Neural cell (in vitro differentiated cells): ENCODE measurements around the gene BLOC1S5. TPM values are rescaled to one million over a fixed set of nuclear protein-coding genes. Genes with fewer than 3 reads are reported as not detected.

Experiments used
- H2AFZ ChIP-seq: fragments of 200-600, 300-800 bp; sonication (generic), shearing (Covaris generic); 2 replicates; pipeline ENCODE4 v1.6.0; 2014; ENCODE audit warnings: low read depth, mild to moderate bottlenecking, antibody characterized with exemption, low read length, moderate library complexity
- H3F3A ChIP-seq: fragments of 200-600 bp; shearing (Covaris generic); 2 replicates; pipeline ENCODE4 v1.6.1; 2016; ENCODE audit warnings: mild to moderate bottlenecking, moderate library complexity, mixed read lengths, antibody characterized with exemption, low read length; ENCODE audit not compliant: insufficient read depth, poor library complexity, severe bottlenecking
- H3K27ac ChIP-seq: fragments of 200-600, 300-800 bp; sonication (generic), shearing (Covaris generic); 2 replicates; pipeline ENCODE4 v1.5.1; 2014; ENCODE audit warnings: mild to moderate bottlenecking, low read length, moderate library complexity
- H3K27me3 ChIP-seq: fragments of 300-800, 200-600 bp; sonication (generic), shearing (Covaris generic); 2 replicates; pipeline ENCODE4 v1.6.0; 2014; ENCODE audit warnings: mild to moderate bottlenecking, low read depth, low read length, moderate library complexity; ENCODE audit not compliant: insufficient read depth
- H3K36me3 ChIP-seq: fragments of 300-800, 200-600 bp; sonication (generic), shearing (Covaris generic); 2 replicates; pipeline ENCODE4 v1.5.1; 2014; ENCODE audit warnings: mild to moderate bottlenecking, antibody characterized with exemption, low read length, moderate library complexity; ENCODE audit not compliant: insufficient read depth
- H3K4me2 ChIP-seq: fragments of 300-800, 200-600 bp; sonication (generic), shearing (Covaris generic); 2 replicates; pipeline ENCODE4 v1.6.0; 2014; ENCODE audit warnings: mild to moderate bottlenecking, low read length
- H3K4me3 ChIP-seq: fragments of 300-800, 200-600 bp; sonication (generic), shearing (Covaris generic); 2 replicates; pipeline ENCODE4 v1.5.1; 2014; ENCODE audit warnings: mild to moderate bottlenecking, low read length, moderate library complexity
- H3K79me2 ChIP-seq: fragments of 200-600 bp; shearing (Covaris generic); replicated peaks from 2 replicates; pipeline ENCODE4 v1.6.0; 2014; ENCODE audit warnings: mild to moderate bottlenecking, low read length, moderate library complexity; ENCODE audit not compliant: insufficient read depth
- H3K9ac ChIP-seq: fragments of 300-800, 200-600 bp; sonication (generic), shearing (Covaris generic); 2 replicates; pipeline ENCODE4 v1.6.1; 2016; ENCODE audit warnings: mild to moderate bottlenecking, low read length, mixed read lengths
- H3K9me2 ChIP-seq: fragments of 200-600 bp; shearing (Covaris generic); 2 replicates; pipeline ENCODE4 v1.6.1; 2016; ENCODE audit warnings: mild to moderate bottlenecking, low read length, mixed read lengths; ENCODE audit not compliant: insufficient read depth
- H3K9me3 ChIP-seq: fragments of 200-600, 300-800 bp; sonication (generic), shearing (Covaris generic); 2 replicates; pipeline ENCODE4 v1.6.1; 2016; ENCODE audit warnings: mild to moderate bottlenecking, mixed run types, low read length, moderate library complexity, mixed read lengths
- H4K20me1 ChIP-seq: fragments of 200-600 bp; shearing (Covaris generic); 2 replicates; pipeline ENCODE4 v1.6.1; 2016; ENCODE audit warnings: mild to moderate bottlenecking, mixed run types; ENCODE audit not compliant: insufficient read depth
- CTCF ChIP-seq: fragments of 450-650 bp; IDR thresholded peaks from 2 replicates; pipeline ENCODE4 v1.5.1; 2014; ENCODE audit warnings: antibody characterized with exemption, mild to moderate bottlenecking, moderate library complexity; ENCODE audit not compliant: poor library complexity, severe bottlenecking
- EP300 ChIP-seq: fragments of 450-650 bp; conservative IDR thresholded peaks from 2 replicates; pipeline ENCODE4 v1.6.1; 2014; ENCODE audit warnings: antibody characterized with exemption, mild to moderate bottlenecking, moderate library complexity; ENCODE audit not compliant: poor library complexity, severe bottlenecking
- EZH2 ChIP-seq: fragments of 200-600, 300-800 bp; shearing (Covaris generic), sonication (generic); IDR thresholded peaks from 2 replicates; pipeline ENCODE4 v1.6.1; 2014; ENCODE audit warnings: antibody characterized with exemption, low read length, borderline replicate concordance, mild to moderate bottlenecking; ENCODE audit not compliant: insufficient read depth, poor library complexity, severe bottlenecking
- MXI1 ChIP-seq: fragments of 450-650 bp; conservative IDR thresholded peaks from 2 replicates; pipeline ENCODE4 v1.6.1; 2014; ENCODE audit warnings: antibody characterized with exemption, mild to moderate bottlenecking; ENCODE audit not compliant: poor library complexity, severe bottlenecking
- POLR2AphosphoS5 ChIP-seq: IDR thresholded peaks from 2 replicates; pipeline ENCODE4 v1.6.1; 2012
- RAD21 ChIP-seq: fragments of 450-650 bp; conservative IDR thresholded peaks from 2 replicates; pipeline ENCODE4 v1.6.1; 2014; ENCODE audit warnings: antibody characterized with exemption, mild to moderate bottlenecking, moderate library complexity
- REST ChIP-seq: IDR thresholded peaks from 2 replicates; pipeline ENCODE4 v1.6.1; 2012; ENCODE audit warnings: borderline replicate concordance
- SMC3 ChIP-seq: fragments of 450-650 bp; conservative IDR thresholded peaks from 2 replicates; pipeline ENCODE4 v1.6.1; 2014; ENCODE audit warnings: antibody characterized with exemption, mild to moderate bottlenecking, moderate library complexity; ENCODE audit not compliant: poor library complexity
- TAF1 ChIP-seq: IDR thresholded peaks from 2 replicates; pipeline ENCODE4 v1.6.1; 2012; ENCODE audit warnings: low read depth
- polyA plus RNA-seq: library from polyadenylated mRNA; depleted of rRNA; stranded (reverse); fragments of >200 nt; gene quantifications from 2 replicates; pipeline ENCODE4 v1.2.3, GENCODE V29; 2014

BLOC1S5 gene
- polyA plus RNA-seq, 1 donor from 2014 or later = 12.2 TPM

- H3K36me3 ChIP-seq = no peaks in the 10 kb centered on the region
- H2AFZ ChIP-seq = no peak overlapping the region
- no peaks in the 10 kb centered on the region for H4K20me1 ChIP-seq
- no peaks in the 10 kb centered on the region for H3F3A ChIP-seq
- no peak overlapping the region for H3K4me2 ChIP-seq
- no peak overlapping the region for H3K4me3 ChIP-seq
- H3K27ac ChIP-seq = no peak overlapping the region
- no peaks in the 10 kb centered on the region for H3K9me2 ChIP-seq
- no peaks in the 10 kb centered on the region for H3K9me3 ChIP-seq
- no peak overlapping the region for H3K9ac ChIP-seq
- H3K79me2 ChIP-seq = no peaks in the 10 kb centered on the region
- TF ChIP-seq REST = no peak
- no peak for TF ChIP-seq TAF1
- TF ChIP-seq POLR2AphosphoS5 = no peak
- no peak for TF ChIP-seq CTCF
- TF ChIP-seq EZH2 = no peak
- TF ChIP-seq MXI1 = no peak
- no peak for TF ChIP-seq SMC3
- TF ChIP-seq RAD21 = no peak
- TF ChIP-seq EP300 = no peak
- H3K27me3 ChIP-seq = no peaks in the 10 kb centered on the region
Measured at GRCh38 chr6:7976485-7977056, 87.6 kb downstream of the BLOC1S5 start.

- Histone ChIP-seq H3K9ac (no peak overlapping the region), H2AFZ (no peak overlapping the region), H3K9me2 (no peaks in the 10 kb centered on the region), H3K36me3 (no peaks in the 10 kb centered on the region), H3F3A (no peaks in the 10 kb centered on the region), H3K27me3 (no peaks in the 10 kb centered on the region), H4K20me1 (no peaks in the 10 kb centered on the region), H3K27ac (no peak overlapping the region), H3K79me2 (no peaks in the 10 kb centered on the region), H3K9me3 (no peaks in the 10 kb centered on the region), H3K4me3 (no peak overlapping the region), H3K4me2 (no peak overlapping the region)
- TF ChIP-seq CTCF = no peak
- TF ChIP-seq SMC3 = no peak
- TF ChIP-seq EZH2 = no peak
- TF ChIP-seq RAD21 = no peak
- no peak for TF ChIP-seq MXI1
- no peak for TF ChIP-seq TAF1
- no peak for TF ChIP-seq EP300
- no peak for TF ChIP-seq POLR2AphosphoS5
- TF ChIP-seq REST = no peak
Measured at GRCh38 chr6:7975764-7976146, 88.4 kb downstream of the BLOC1S5 start.
